Body of pancreas (tissue), 4 donors: ENCODE data around the gene PINLYP. TPM values are rescaled to one million over a fixed set of nuclear protein-coding genes. Genes with fewer than 3 reads are reported as not detected.
"Not testable (repeated sequence)": the region's sequence is repeated elsewhere in the genome, so short reads cannot be mapped to it uniquely, and the experiment has no call there.

Experiments used
- ATAC-seq: fragments of 150-250 bp; one replicate; pipeline ENCODE4 v1.9.1; 2016
- DNase-seq, 4 donors: peaks; one replicate each; pipeline ENCODE4 v3.0.0-alpha.2; 2019
- H3K27ac ChIP-seq, 4 donors: fragments of 200-600 bp; sonication (generic); 1 replicate in 3 of 4; 2 replicates in 1 of 4; pipeline versions ENCODE4 v1.5.1 to v1.6.1; 2016 to 2019; ENCODE audit warnings: mild to moderate bottlenecking in 1 of 4, mixed read lengths in 1 of 4, moderate library complexity in 1 of 4
- H3K27me3 ChIP-seq, 2 donors: fragments of 200-600 bp; sonication (generic); one replicate each; pipeline ENCODE4 v1.6.0; 2016; ENCODE audit warnings: mild to moderate bottlenecking in 1 of 2
- H3K36me3 ChIP-seq, 2 donors: fragments of 200-600 bp; sonication (generic); replicated peaks in 1 of 2; 2 replicates each; pipeline ENCODE4 v1.5.1; 2016; ENCODE audit warnings: low read depth in 2 of 2; ENCODE audit not compliant: insufficient read depth in 1 of 2
- H3K4me1 ChIP-seq: fragments of 200-600 bp; sonication (generic); one replicate; pipeline ENCODE4 v1.6.0; 2016
- H3K4me3 ChIP-seq, 2 donors: fragments of 200-600 bp; sonication (generic); 1 replicate in 1 of 2; 2 replicates in 1 of 2; pipeline ENCODE4 v1.5.1; 2016 to 2019
- H3K9me3 ChIP-seq, 3 donors: fragments of 200-600 bp; sonication (generic); 1 replicate in 2 of 3; 2 replicates in 1 of 3; pipeline ENCODE4 v1.5.1; 2016
- POLR2A ChIP-seq, 3 donors: fragments of 450-650 bp; IDR thresholded peaks; one replicate each; pipeline ENCODE4 v1.6.1; 2016; ENCODE audit warnings: antibody characterized with exemption in 3 of 3, mild to moderate bottlenecking in 2 of 3
- WGBS, 2 donors: methylation state at CpG; one replicate each; pipeline ENCODE4 v1.1.5; 2017; 5-methylcytosine and 5-hydroxymethylcytosine counted together
- intact Hi-C: fragments of 100-400 bp; cut with DNase I; formaldehyde crosslinking; loops from one replicate; pipeline ENCODE4 v1.15.1; 2023
- total RNA-seq, 2 donors: library from RNA; depleted of rRNA; stranded (reverse); fragments of >200 nt; gene quantifications; one replicate each; pipeline ENCODE4 v1.1.0, GENCODE V29; 2016
- TF ChIP-seq, protein P1 (sequence below), 7 experiments: fragments of 450-650 bp in 4 of 7; fragments of 200-600 bp in 3 of 7; sonication (generic) in 3 of 7; IDR thresholded peaks; one replicate each; pipeline ENCODE4 v1.5.1; 2016 to 2019; ENCODE audit warnings: antibody characterized with exemption in 7 of 7

The PINLYP gene
- total RNA-seq, 2 donors from 2014 or later: 4.6 TPM; not detected in 1

GRCh38 chr19:43598445-43599240, 23.0 kb downstream of the PINLYP start:
- Histone ChIP-seq H3K4me1 (peaks cover 34% of the 10 kb centered on the region), H3K36me3 (peaks cover 0 to 2% of the 10 kb centered on the region in 2 donors), H3K9me3 (no peaks in the 10 kb centered on the region), H3K27me3 (no peaks in the 10 kb centered on the region), H3K4me3 (no peak overlapping the region), H3K27ac (no peak overlapping the region)
- intact Hi-C loops: no loop called here
- DNase-seq (no peak), ATAC-seq (no peak)
- WGBS, 2 donors: 88 to 90% methylated on average over 15 to 19 of the region's 19 CpGs
- TF ChIP-seq, protein P1, sequence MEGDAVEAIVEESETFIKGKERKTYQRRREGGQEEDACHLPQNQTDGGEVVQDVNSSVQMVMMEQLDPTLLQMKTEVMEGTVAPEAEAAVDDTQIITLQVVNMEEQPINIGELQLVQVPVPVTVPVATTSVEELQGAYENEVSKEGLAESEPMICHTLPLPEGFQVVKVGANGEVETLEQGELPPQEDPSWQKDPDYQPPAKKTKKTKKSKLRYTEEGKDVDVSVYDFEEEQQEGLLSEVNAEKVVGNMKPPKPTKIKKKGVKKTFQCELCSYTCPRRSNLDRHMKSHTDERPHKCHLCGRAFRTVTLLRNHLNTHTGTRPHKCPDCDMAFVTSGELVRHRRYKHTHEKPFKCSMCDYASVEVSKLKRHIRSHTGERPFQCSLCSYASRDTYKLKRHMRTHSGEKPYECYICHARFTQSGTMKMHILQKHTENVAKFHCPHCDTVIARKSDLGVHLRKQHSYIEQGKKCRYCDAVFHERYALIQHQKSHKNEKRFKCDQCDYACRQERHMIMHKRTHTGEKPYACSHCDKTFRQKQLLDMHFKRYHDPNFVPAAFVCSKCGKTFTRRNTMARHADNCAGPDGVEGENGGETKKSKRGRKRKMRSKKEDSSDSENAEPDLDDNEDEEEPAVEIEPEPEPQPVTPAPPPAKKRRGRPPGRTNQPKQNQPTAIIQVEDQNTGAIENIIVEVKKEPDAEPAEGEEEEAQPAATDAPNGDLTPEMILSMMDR (IDR thresholded peaks at IDR 0.05): no peak
- no peak for TF ChIP-seq POLR2A (IDR thresholded peaks at IDR 0.05)

DNA sequence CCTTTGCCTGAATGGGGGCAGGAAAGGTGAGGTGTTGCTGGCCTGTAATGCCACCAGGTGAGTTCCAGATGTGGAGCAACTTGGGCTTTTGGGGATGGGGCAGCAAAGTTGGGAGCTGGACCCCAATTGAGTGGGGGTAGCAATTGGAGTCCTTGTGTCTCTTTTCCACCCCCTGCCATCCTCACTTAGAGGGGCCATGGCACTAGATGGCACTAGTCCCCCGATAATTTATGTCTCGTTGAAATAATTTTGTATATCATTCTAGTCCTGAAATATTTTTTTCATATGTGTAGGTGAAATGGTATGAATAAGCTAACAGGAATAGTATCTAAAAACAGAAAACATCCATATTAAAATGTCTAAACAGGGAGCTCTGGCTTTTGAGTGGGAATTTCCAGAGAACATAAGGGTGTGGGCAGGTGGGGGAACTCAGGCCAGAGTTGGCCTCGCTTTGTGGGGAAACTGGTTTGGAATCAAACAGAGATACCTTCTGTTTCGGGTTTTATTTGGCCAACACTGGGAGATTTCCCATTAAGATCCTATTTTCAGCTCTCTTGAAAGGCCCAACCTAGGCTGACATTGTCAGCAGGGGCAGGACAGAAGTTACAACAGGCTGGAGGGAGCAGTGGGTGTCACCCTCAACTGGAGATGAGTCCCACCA, 24.2 kb downstream of the PINLYP start:
- peaks cover 23% of the 10 kb centered on the region for H3K4me1 ChIP-seq
- ATAC-seq: no peak
- H3K27me3 ChIP-seq: no peaks in the 10 kb centered on the region
- H3K9me3 ChIP-seq: no peaks in the 10 kb centered on the region
- intact Hi-C loops: loop anchor here (5.0 kb wide), 1 partner anchor 32 kb away; no protein-coding TSS in a partner anchor
- TF ChIP-seq, protein P1 (IDR thresholded peaks at IDR 0.05): no peak
- 55 to 68% methylated on average over 4 of the region's 4 CpGs for WGBS, 2 donors
- no peak for DNase-seq
- peaks cover 0 to 2% of the 10 kb centered on the region in 2 donors for H3K36me3 ChIP-seq
- H3K27ac ChIP-seq: no peak overlapping the region
- no peak overlapping the region for H3K4me3 ChIP-seq

DNA sequence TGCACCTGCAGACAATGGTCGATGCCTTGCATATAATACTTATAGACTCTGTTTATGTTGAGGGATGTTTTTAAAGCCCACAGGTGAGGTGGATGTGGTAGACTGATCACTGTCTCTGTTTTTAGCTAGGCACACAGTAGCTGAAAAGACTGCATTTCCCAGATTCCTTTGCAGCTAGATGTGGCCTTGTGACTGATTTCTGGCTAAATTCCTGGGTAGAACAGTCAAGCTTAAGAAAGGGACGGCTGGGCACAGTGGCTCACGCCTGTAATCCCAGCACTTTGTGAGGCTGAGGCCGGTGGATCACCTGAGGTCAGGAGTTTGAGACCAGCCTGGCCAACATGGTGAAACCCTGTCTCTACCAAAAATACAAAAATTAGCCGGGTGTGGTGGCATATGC, 24.7 kb downstream of the PINLYP start:
- not testable (repeated sequence) for H3K36me3 ChIP-seq

GRCh38 chr19:43605875-43606568, 30.4 kb downstream of the PINLYP start:
- Histone ChIP-seq H3K27ac (peak overlapping the region in 2 of 4 donors; percentile 0 to 4), H3K36me3 (no peaks in the 10 kb centered on the region), H3K4me1 (peaks cover 11% of the 10 kb centered on the region), H3K9me3 (no peaks in the 10 kb centered on the region), H3K4me3 (no peak overlapping the region), H3K27me3 (no peaks in the 10 kb centered on the region)
- intact Hi-C loops: no loop called here
- WGBS, 2 donors: 49 to 60% methylated on average over 7 of the region's 7 CpGs
- ATAC-seq (no peak), DNase-seq (no peak)
- TF ChIP-seq POLR2A (IDR thresholded peaks at IDR 0.05): no peak
- TF ChIP-seq, protein P1 (IDR thresholded peaks at IDR 0.05): no peak

More for the DNA sequence above, 24.7 kb downstream of the PINLYP start:
- not testable (repeated sequence) for H3K4me3 ChIP-seq, H3K9me3 ChIP-seq, H3K27ac ChIP-seq, H3K27me3 ChIP-seq, DNase-seq, ATAC-seq
- WGBS, 2 donors: 54 to 72% methylated on average over 2 to 5 of the region's 5 CpGs
- intact Hi-C loops: loop anchor here (5.0 kb wide), 1 partner anchor 33 kb away; no protein-coding TSS in a partner anchor
- peaks cover 18% of the 10 kb centered on the region for H3K4me1 ChIP-seq
